Occipital lobe (tissue), 2 donors: Measurements from ENCODE around the gene MOCS3. TPM values are rescaled to one million over a fixed set of nuclear protein-coding genes. Genes with fewer than 3 reads are reported as not detected.
"Not testable (repeated sequence)": the region's sequence is repeated elsewhere in the genome, so short reads cannot be mapped to it uniquely, and the experiment has no call there.

Source experiments
- DNase-seq: peaks from one replicate; lab custom pipeline; 2025; lab: John Stamatoyannopoulos, UW
- total RNA-seq: library from RNA; depleted of rRNA; stranded (reverse); fragments of >200 nt; gene quantifications from one replicate; pipeline ENCODE4 v1.2.3, GENCODE V29; 2014

Gene MOCS3
- total RNA-seq, 1 donor from 2014 or later: 10.3 TPM

DNA sequence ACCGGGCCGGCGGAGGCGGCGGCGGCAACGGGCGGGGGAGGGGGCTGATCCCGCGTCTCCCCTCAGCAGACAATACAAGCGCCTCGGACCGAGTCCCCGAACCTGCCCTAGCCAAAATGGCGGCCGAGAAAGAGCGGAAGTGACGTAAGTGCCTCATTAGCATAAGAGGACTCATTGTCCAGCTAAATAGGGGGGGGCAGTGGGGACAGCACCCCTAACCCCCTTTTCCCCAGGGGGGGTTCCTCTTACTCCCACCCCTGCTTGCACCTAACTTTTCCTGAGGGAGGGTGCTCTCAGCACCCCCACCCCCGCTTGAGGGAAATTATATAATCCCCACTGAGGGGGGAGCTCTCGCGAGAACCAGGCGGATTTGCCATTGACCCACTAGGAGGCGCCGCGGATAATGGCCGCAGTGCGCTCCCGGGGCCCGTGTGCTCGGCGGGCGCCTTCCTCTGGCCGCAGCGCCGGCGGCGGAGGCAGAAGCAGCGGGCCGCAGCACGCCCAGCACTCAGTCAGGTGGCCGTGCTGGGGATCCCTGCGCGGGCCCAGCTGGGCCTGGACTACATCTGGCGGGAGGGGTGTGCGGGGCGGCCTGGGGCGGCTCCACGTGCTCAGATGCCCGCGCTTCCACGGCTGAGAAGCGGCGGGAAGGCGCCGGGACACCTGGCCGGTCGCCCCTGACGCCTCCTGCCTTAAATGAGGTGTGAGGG is 27.2 kb upstream of the MOCS3 start, which contains the start of gene ADNP:
Gene ADNP, minus strand, starts transcription at position 132 of the 710 bp plus-strand sequence. CDS start 27,441 bp downstream, outside the sequence.
- peak; percentile 90 for DNase-seq

DNA sequence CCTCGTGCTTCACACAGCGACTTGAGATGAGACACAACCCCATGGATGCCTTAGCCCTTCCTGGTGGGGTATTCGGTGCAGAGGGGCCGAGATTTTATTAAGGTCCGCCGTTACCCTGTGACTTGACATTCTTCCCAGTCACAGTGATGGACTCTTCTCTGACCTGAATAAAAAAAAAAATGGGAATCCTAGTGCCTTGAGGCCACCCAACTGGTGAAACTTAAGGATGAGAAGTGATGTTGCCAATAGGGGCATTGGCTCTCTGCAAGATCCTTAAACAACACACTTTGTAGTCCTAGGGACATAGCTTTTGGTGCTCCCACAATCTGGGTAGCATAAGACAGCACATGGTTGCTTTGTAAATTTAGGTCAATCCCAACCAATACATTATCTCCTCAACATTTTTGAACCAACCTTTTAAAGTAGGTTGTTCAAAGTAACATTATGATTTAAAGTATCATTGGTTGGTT is 26.6 kb upstream of the MOCS3 start:
- DNase-seq: no peak

DNA sequence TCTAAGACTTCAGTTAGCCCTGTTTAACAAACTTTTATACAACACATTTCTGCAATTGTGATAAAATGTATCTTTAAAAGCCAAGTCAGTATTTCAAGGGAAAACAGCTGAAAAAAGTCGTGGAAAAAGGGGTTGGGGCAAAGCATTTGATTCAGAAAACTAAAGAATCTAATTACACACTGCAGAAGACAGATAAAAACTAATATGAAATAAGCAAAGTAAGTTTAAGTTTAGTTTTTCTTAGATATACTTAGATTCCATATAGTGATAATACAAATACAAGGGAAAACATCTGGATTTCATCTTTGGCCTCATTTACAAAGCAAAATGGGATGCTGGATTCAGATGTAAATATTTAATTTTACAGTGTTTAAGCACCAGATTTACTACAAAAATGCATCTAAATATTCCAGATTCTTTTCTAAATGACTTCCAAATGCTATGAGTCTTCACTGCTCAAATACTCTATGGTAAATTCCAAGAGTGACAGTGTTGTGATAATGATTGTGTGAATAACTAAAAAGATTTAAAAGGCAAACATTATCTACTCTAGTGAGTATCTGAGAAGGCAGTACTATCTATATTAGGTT is 25.8 kb upstream of the MOCS3 start:
- no peak for DNase-seq

DNA sequence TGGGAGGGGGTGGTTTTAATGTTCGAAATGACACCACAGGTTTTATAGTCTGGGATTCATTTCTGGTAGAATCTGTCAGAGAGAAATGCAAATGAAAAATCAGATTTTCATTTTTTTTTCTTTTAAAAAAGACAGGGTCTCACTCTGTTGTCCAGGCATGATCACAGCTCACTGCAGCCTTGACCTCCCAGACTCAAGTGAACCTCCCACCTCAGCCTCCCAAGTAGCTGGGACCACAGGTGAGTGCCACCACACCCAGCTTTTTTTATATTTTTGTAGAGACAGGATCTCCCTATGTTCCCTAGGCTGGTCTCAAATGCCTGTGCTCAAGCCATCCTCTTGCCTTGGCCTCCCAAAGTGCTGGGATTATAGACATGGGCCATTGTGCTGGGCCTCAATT is 25.0 kb upstream of the MOCS3 start:
- DNase-seq: no peak

DNA sequence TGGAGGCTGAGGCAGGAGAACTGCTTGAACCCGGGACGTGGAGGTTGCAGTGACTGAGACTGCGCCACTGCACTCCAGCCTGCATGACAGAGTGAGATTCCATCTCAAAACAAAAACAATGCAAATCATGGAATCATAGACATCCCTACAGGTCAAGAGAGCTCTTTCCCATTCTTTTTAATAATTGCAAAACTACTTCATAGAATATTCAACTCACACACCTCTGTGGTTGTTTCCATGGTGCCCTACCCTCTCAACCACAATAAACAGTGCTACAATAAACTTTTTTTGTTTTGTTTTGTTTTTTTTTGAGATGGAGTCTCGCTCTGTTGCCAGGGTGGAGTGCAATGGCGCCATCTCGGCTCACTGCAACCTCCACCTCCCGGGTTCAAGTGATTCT is 15.5 kb upstream of the MOCS3 start:
- DNase-seq: no peak

DNA sequence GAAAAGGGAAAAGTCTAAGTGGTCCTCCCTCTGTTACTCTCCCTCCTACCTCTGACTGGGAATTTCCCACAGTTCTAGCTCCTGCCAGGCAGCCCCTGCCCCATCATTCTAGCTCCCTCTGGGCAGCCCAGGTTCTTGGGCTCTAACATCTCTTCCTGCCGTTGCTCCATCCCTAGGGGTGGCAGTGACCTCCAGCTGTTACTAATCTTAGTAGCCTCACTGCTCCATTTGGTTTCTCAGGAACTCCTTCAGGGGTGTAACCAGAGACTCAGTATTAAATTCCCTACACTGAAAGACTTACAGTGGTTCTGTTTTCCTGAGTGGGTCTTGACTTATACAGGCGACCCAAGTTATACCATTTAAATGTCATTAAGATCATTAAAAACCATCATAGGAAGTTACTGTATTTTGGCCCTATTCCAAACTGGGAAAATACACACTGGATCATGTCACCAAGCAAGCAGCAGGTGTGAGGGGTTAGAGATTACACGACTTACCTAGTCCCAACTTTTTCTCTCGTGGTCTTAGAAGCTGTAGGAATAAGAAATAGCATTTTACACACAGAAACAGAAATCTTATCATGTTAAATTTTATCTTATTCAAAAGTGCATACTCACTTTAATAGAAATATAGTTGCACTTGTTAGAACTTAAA is 10.4 kb upstream of the MOCS3 start:
- DNase-seq: no peak

DNA sequence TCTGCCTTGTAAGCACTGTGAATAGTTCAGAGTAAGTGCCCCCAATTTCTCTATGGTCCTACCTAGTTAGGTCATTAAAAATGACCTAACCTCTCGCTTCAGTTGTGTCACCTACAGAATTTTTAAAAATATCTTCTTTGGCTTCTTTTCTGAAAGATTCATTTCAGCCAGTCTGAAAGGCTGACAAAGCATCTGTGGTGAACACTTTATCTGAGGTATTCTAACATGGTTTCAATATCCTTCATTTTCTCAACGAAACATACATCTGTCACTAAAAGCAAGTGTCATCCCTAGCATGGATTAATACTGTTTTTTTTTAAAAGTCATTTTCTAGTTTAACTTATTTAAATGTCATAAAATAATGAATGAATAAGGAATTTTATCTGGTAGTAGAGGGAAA is 5.4 kb upstream of the MOCS3 start:
- DNase-seq: no peak

DNA sequence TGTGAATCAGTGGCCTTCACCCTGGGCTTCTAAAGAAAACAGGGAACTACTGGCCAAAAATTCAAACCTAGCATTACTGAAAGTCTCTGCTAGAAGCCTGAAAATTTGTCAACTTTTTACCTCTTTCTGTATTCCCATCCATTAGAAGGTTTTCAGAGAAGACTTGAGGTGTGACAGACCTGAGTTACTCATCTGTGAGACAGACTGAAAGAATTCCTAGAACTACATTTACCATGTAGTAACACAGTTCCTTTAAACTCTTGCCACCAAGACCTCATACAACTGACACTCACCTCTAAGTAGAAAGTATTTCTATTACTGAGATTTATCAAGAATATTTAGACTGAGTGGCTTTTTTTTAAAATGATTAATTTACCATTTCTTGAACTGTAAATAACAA is 4.8 kb upstream of the MOCS3 start:
- DNase-seq: no peak

DNA sequence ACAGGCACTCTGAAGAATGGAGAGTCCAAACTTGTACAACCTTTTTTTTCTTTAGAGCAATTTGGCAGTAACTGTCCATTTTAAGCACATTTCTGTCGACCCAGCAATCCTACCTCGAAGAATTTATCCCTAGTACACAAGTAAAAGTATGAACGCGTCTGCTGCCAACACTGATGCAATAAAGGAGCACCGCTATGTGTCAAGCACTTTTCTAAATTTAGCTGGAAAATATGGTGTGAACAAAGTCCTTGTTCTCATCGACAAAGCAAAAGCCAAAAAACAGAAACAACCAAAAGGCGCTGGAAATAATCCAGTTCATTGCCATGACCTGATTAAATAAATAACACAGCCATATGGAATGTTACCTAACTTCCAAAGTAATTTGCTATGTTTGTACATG is 1.3 kb upstream of the MOCS3 start:
- DNase-seq: no peak

DNA sequence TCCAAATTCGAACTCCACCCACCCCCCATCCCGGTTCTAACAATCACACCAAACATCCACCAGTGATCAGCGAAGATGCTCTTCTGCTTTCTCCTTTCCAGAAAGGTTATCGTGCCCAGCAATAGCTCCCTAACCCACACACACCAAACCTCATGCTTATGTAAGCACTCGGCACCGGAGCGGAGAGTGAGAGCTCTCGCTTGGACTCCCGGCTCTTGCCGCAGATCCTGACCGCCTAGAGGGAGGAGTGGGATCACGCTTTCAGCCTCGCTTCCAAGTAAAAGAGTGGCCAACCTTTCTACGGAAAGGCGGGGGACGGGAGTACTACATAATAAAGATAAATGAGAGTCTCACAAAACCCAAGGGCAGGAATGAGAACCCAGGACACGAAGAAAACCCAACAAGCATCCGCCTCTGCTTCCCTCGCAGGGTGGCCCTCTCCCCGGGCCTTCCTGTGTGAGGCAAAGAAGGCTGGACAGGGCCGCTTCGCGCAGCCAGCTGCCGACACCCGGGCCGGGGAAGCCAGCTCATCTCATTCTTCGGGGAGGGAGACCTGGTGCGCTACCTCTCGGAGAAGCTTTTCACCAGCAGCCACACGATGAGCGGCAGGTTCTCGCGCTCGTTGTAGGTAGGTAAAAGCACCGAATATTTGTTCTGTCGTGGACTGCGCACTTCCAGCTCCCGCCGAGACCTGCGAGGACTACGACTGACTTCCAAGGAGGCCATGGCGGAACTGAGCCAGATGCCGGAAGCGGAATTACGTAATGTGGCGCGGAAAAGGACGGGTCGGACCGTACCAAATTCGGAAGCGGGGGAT is 612 bp upstream of the MOCS3 start, which contains the start of gene DPM1:
Gene DPM1, minus strand, starts transcription at position 735 of the 817 bp plus-strand sequence. Its CDS starts 9 bp downstream, at position 726.
- peak; percentile 83 for DNase-seq

DNA sequence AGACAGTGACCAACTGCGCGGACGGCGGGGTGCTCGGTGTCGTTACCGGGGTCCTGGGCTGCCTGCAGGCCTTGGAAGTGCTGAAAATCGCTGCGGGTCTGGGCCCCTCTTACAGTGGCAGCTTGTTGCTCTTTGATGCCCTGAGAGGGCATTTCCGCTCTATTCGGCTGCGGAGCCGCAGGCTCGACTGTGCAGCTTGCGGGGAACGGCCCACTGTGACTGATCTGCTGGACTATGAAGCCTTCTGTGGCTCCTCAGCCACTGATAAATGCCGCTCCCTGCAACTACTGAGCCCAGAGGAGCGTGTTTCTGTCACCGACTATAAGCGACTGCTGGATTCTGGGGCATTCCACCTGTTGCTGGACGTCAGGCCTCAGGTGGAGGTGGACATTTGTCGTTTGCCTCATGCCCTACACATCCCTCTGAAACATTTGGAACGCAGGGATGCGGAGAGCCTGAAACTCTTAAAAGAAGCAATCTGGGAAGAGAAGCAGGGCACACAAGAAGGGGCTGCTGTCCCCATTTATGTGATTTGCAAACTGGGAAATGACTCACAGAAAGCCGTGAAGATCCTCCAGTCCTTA is 1.0 kb downstream of the MOCS3 start:
- DNase-seq: no peak

DNA sequence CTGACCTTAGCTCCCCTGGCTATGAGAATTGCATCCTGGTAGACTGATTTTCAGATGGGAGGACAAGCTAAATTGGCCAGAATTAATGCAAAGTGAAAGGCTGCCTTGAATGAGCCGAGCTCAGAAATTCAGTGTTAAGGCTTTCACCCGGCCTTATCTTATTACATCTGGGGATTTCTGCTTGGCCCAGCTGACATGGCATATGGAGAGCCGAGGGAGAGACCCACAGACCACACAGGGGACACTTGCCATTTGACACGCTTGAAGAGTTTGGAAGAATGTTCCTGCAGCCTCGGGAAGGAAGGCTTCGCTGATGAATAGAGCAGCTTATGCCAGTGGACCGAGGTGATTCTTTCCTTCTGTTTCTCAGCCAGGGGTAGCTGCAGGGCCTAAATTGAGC is 9.0 kb downstream of the MOCS3 start:
- DNase-seq: no peak

DNA sequence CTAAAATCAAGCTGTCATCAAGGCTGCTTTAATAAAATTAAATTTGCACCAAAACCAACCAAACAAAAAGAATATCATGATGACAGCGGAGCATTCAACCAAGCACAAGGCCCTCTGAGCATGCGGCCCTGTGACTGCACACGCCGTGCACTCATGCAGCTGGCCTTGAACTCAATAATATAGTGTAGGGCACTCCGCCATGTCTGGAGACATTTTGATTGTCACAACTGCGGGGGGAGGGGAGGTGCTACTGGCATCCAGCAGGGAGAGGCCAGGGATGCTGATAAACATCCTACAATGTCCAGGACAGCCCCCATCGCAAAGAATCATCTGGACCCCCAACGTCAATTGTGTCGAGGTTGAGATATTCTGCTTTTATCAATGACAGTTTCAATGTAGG is 9.7 kb downstream of the MOCS3 start:
- DNase-seq: no peak

DNA sequence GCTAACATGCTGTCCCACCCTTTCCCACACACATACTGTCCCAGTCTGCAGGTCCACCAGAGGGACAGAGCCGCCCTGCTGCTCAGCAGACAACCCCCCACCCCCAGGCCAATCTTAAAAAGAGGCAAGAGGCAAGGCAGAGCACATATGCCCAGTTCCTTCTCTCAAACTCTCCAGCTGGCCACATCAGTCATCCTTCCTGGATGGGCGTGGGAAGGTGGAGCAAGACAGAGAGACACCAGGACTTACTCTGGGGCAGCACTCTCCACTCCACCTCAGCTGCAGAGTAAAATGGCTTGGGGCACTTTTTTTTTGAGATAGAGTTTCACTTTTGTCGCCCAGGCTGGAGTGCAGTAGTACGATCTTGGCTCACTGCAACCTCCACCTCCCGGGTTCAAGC is 10.8 kb downstream of the MOCS3 start:
- no peak for DNase-seq

DNA sequence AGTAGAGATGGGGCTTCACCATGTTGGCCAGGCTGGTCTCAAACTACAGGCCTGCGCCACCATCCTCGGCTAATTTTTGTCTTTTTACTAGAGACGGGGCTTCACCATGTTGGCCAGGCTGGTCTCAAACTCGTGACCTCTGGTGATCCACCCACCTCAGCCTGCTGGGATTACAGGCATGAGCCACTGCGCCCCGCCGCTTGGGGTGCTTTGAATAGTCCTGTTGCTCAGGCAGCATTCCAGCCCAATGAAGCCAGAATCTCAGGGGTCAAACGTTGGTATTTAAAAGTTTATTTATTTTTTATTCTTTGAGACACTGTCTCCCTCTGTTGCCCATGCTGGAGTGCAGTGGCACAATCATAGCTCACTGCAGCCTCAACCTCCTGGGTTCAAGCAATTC is 11.3 kb downstream of the MOCS3 start:
- no peak for DNase-seq

DNA sequence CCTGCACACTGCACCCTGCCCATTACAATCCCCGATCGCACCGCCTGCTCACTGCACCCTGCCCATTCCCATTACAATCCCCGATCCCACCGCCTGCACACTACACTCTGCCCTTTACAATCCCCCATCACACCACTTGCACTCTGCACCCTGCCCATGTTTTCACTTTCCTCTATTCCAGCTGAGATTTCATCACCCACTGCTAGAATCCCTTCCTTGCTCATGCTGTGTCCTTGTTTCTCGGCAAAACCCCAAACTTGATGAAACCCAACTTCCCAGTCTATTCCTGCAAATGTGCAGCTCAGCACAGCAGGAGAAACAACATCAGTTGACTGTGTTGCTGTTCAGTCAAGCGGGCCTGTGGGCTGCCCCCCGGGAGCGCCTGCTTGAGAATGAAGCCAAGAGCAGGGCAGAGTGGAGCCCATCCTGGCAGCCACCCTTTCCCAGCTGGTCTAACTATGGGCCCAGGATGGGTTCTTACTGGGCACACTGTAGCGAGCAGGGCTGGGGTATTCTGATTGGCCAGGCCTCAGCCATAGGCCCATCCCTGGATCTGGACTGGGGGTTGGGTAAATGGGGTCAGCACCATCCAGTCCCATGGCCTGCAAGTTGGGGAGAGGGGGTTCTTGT is 17.2 kb downstream of the MOCS3 start:
- no peak for DNase-seq

DNA sequence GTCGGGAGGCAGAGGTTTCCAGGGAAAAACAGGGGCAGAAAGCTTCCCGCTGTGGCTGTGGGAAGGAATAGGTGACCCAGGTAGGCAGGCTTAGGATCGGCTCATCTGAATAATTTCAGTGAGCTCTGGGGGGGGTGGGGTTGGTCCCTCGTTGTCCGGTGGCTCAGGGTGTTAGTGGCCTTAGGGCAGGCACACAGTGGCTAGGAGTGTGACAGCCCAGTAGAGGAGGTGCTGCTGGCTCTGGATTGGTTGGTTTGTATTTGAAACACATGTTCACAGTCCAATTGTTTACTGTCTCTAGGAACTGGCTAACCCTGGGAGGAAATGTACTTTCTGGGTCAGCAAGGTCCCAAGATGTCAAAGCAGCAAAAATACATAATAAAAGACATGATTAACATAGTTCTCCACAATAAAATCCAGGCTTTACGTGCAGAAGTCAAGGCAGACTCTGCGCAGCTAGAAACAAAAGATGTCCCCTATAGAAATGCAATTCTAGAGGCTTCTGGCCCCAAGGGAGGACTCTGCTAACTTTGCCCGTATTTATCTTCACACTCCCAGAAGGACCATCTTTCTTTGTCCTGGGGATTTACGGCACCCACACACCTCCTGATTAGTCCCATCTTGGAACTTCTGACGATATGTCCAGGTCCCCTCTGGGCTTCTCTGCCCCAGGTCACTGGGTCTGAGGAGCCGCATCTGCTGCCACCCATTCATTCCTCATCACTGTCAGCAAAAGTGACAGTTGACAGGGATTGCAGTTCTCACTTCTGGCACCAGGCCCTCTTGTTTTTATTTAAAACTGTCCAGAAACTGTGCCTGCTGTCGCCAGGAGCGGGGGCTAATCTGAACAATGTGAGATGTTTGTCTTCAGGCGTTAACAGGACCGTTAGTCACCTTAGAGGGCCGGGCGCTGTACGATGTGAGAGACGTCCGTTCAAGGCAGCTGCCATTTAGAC is 18.7 kb downstream of the MOCS3 start:
- no peak for DNase-seq

DNA sequence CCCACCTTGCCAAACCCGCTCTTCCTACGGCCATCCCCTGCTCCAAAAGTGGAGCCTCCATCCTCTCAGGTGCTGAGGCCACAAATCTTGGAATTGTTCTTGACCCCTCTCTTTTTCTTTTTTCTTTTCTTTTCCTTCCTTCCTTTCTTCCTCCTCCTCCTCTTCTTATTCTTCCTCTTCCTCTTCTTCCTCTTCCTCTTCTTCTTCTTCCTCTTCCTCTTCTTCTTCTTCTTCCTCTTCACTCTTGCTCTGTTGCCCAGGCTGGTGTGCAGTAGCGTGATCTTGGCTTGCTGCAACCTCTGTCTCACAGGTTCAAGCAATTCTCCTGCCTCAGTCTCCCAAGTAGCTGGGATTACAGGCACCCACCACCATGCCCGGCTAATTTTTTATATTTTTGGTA is 19.9 kb downstream of the MOCS3 start:
- DNase-seq: not testable (repeated sequence)

DNA sequence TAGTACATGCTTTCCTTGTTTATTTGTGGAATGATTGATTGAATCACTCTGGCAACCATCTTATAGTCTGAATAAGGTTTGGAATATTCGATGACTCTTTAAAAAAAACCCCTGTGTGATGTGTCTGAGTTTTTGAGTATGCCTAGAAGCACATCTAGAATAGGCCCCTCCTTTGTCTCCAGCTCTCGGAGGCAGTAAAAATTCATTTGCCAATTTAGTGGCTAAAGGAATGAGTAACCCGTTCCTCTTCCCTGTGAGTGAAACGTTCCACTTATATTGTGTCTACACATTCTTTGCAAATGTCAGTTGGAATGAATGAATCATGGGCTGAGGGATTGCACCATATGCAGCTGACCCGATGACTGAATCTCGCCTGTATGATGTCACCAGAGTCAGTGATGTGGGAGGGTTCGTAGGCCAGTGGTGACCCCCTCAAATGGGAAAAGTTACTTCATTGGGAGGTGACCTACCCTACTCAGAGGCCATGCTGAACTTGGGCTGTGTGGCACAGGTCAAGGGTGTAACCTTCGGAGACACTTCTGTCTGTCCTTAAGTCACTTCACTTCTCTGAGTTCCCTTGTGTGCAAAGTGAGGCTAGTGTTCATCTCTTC is 21.6 kb downstream of the MOCS3 start:
- no peak for DNase-seq
